ENCODE results near the gene PUM2.

Gene PUM2

GRCh38 chr2:20198796-20199632 is 151.6 kb downstream of the PUM2 start:
- no peak for DNase-seq

Measured in T-helper 2 cell (primary cell).